ENCODE data around the gene FRMD8.

- TF ChIP-seq REST (IDR thresholded peaks at IDR 0.05; ENCODE audit: low read depth) (no peak), EP300 (IDR thresholded peaks at IDR 0.05; ENCODE audit: borderline replicate concordance) (no peak), NFIC (IDR thresholded peaks at IDR 0.05) (no peak), YY1 (IDR thresholded peaks at IDR 0.05; ENCODE audit: low read depth) (no peak), CEBPB (IDR thresholded peaks at IDR 0.05) (no peak), TCF12 (IDR thresholded peaks at IDR 0.05; ENCODE audit: low read depth) (no peak), TAF1 (IDR thresholded peaks at IDR 0.05; ENCODE audit: low read depth) (no peak), MAX (IDR thresholded peaks at IDR 0.05) (no peak), EGR1 (IDR thresholded peaks at IDR 0.05) (no peak), FOXM1 (IDR thresholded peaks at IDR 0.05; ENCODE audit: borderline replicate concordance, low read depth) (no peak), RAD21 (IDR thresholded peaks at IDR 0.05; ENCODE audit: low read depth) (no peak), CREB1 (IDR thresholded peaks at IDR 0.05; ENCODE audit: low read depth) (no peak)
Measured at GRCh38 chr11:65340226-65340625, 46.2 kb upstream of the FRMD8 start.
